Lower leg skin (tissue), 3 donors: Measurements from ENCODE around the gene AMPH.
"Not testable (repeated sequence)": the region's sequence is repeated elsewhere in the genome, so short reads cannot be mapped to it uniquely, and the experiment has no call there.

Source experiments
- CTCF ChIP-seq, 3 donors: fragments of 450-650 bp; IDR thresholded peaks; one replicate each; pipeline ENCODE4 v1.5.1; 2016; ENCODE audit warnings: antibody characterized with exemption in 3 of 3, mild to moderate bottlenecking in 3 of 3, moderate library complexity in 2 of 3
- POLR2A ChIP-seq, 2 donors: fragments of 450-650 bp; IDR thresholded peaks; one replicate each; pipeline ENCODE4 v1.6.1; 2016 to 2017; ENCODE audit warnings: antibody characterized with exemption in 2 of 2, mild to moderate bottlenecking in 1 of 2, moderate library complexity in 1 of 2

GRCh38 chr7:38349869-38350583 lies 281.1 kb downstream of the AMPH start:
- not testable (repeated sequence) for TF ChIP-seq CTCF, POLR2A (IDR thresholded peaks at IDR 0.05)
